K562 (cell line): ENCODE data around the gene CCDC187. TPM values are rescaled to one million over a fixed set of nuclear protein-coding genes. Genes with fewer than 3 reads are reported as not detected.

ENCODE experiments used
- ATAC-seq: fragments of 200-7000 bp; cut with Tn5 transposase; 3 replicates; pipeline ENCODE4 v1.9.1; 2020; ENCODE audit warnings: moderate library complexity
- BruUV-seq: library from RNA; stranded (reverse); fragments of 400-500 nt; replicated peaks from 2 replicates; lab custom pipeline; 2021; lab: Mats Ljungman, UMichigan
- CTCF ChIA-PET: fragments of 300-600 bp; formaldehyde crosslinking; extraction: SDS; loops from one replicate; lab custom pipeline; 2021; ENCODE audit warnings: low intra/inter-chr PET ratio; lab: Yijun Ruan, JAX
- POLR2A ChIA-PET: fragments of 300-600, 350-650 bp; sonication (Branson Sonifier 250); formaldehyde crosslinking; extraction: SDS; loops from one replicate; lab custom pipeline; 2021; ENCODE audit warnings: antibody characterized with exemption, inconsistent platforms; lab: Yijun Ruan, JAX
- DNase-seq, 4 experiments: peaks; one replicate each; pipeline versions ENCODE4 v3.0.0 to v3.0.0-alpha.2; 2011 to 2018; ENCODE audit warnings: low spot score in 3 of 4, mixed read lengths in 3 of 4; ENCODE audit errors: extremely low read depth in 1 of 4
- FAIRE-seq: peaks from 2 replicates; lab custom pipeline; 2011; peaks lifted over from hg19 to GRCh38; lab: Jason Lieb, UNC
- H2AFZ ChIP-seq: 2 replicates; pipeline ENCODE4 v1.6.0; 2011; ENCODE audit warnings: low read depth, low read length, control low read depth, inconsistent platforms
- H3K27ac ChIP-seq: fragments of 200-600 bp; 3 replicates; pipeline ENCODE4 v1.8.0; 2011; ENCODE audit warnings: low read depth, mild to moderate bottlenecking, control low read depth, inconsistent platforms, low read length, moderate library complexity, mixed read lengths; ENCODE audit errors: extremely low read depth
- H3K27me3 ChIP-seq, 2 experiments: fragments of 300-600 bp in 1 of 2; 2 replicates in 1 of 2; 3 replicates in 1 of 2; pipeline versions ENCODE4 v1.6.0 to v1.8.0; 2011; ENCODE audit warnings: inconsistent platforms in 2 of 2, low read length in 2 of 2, mild to moderate bottlenecking in 1 of 2, mixed read lengths in 1 of 2, moderate library complexity in 1 of 2; ENCODE audit not compliant: control insufficient read depth in 2 of 2, insufficient read depth in 2 of 2
- H3K36me3 ChIP-seq: fragments of 300-600 bp; 3 replicates; pipeline ENCODE4 v1.8.0; 2011; ENCODE audit warnings: mild to moderate bottlenecking, low read length, inconsistent platforms; ENCODE audit not compliant: control insufficient read depth, insufficient read depth
- H3K4me1 ChIP-seq, 2 experiments: fragments of 200-600 bp in 1 of 2; replicated peaks in 1 of 2; 2 replicates in 1 of 2; 3 replicates in 1 of 2; pipeline versions ENCODE4 v1.5.1 to v1.8.0; 2011; ENCODE audit warnings: inconsistent platforms in 2 of 2, low read length in 2 of 2, mild to moderate bottlenecking in 1 of 2, mixed read lengths in 1 of 2, moderate library complexity in 1 of 2; ENCODE audit not compliant: control insufficient read depth in 2 of 2, insufficient read depth in 2 of 2
- H3K4me2 ChIP-seq: 2 replicates; pipeline ENCODE4 v1.6.1; 2011; ENCODE audit warnings: low read length, control low read depth, inconsistent platforms, mixed read lengths; ENCODE audit not compliant: insufficient read depth
- H3K4me3 ChIP-seq: fragments of 200-600 bp; sonication (generic), shearing (Covaris generic); 2 replicates; pipeline ENCODE4 v1.5.1; 2016; ENCODE audit warnings: control low read depth, inconsistent platforms
- H3K79me2 ChIP-seq: fragments of 200-600 bp; 3 replicates; pipeline ENCODE4 v1.8.0; 2011; ENCODE audit warnings: low read length, inconsistent platforms; ENCODE audit not compliant: control insufficient read depth, insufficient read depth
- H3K9ac ChIP-seq, 2 experiments: 2 replicates each; pipeline versions ENCODE4 v1.6.0 to v1.6.1; 2011; ENCODE audit warnings: low read depth in 2 of 2, low read length in 2 of 2, control low read depth in 1 of 2, inconsistent platforms in 1 of 2, mild to moderate bottlenecking in 1 of 2, mixed read lengths in 1 of 2; ENCODE audit not compliant: insufficient read depth in 1 of 2
- H3K9me1 ChIP-seq: one replicate; pipeline ENCODE4 v1.6.0; 2011; ENCODE audit warnings: inconsistent platforms, mild to moderate bottlenecking, low read length, moderate library complexity; ENCODE audit not compliant: control insufficient read depth, insufficient read depth
- H3K9me3 ChIP-seq: replicated peaks from 2 replicates; pipeline ENCODE4 v1.5.1; 2011; ENCODE audit warnings: low read depth, low read length, inconsistent platforms; ENCODE audit not compliant: control insufficient read depth, insufficient read depth
- H4K20me1 ChIP-seq: replicated peaks from 2 replicates; pipeline ENCODE4 v1.6.1; 2011; ENCODE audit warnings: low read length, inconsistent platforms, mixed read lengths; ENCODE audit not compliant: control insufficient read depth, insufficient read depth
- HDAC6 ChIP-seq: IDR thresholded peaks from 2 replicates; pipeline ENCODE4 v1.6.1; 2012; ENCODE audit warnings: low read depth, mild to moderate bottlenecking, control low read depth, inconsistent platforms, low read length, moderate library complexity
- HDAC8 ChIP-seq: fragments of 450-650 bp; IDR thresholded peaks from 2 replicates; pipeline ENCODE4 v1.6.1; 2016; ENCODE audit warnings: mild to moderate bottlenecking, missing genetic modification characterization, moderate library complexity, missing compliant biosample characterization
- MEF2D ChIP-seq: conservative IDR thresholded peaks from 2 replicates; pipeline ENCODE4 v1.6.1; 2016; ENCODE audit warnings: low read depth, missing genetic modification characterization, missing compliant biosample characterization
- NBN ChIP-seq: fragments of 450-650 bp; IDR thresholded peaks from 2 replicates; pipeline ENCODE4 v1.6.1; 2016; ENCODE audit warnings: low read depth, mild to moderate bottlenecking
- POLR3G ChIP-seq: IDR thresholded peaks from 2 replicates; pipeline ENCODE4 v1.6.1; 2011; ENCODE audit not compliant: insufficient read length, insufficient replicate concordance; ENCODE audit errors: extremely low read depth
- RBBP5 ChIP-seq: fragments of 200-600 bp; sonication (generic); IDR thresholded peaks from 2 replicates; pipeline ENCODE4 v1.6.1; 2012; ENCODE audit warnings: borderline replicate concordance, mild to moderate bottlenecking, low read length, control low read depth, inconsistent platforms; ENCODE audit not compliant: insufficient read depth, poor library complexity, severe bottlenecking
- STAT5A ChIP-seq: IDR thresholded peaks from 2 replicates; pipeline ENCODE4 v1.6.1; 2012; ENCODE audit warnings: low read length, inconsistent platforms, borderline replicate concordance
- TBP ChIP-seq: optimal IDR thresholded peaks from 2 replicates; pipeline ENCODE3; 2011; ENCODE audit warnings: low read depth, low read length, improper control_type of control experiment
- TRIM24 ChIP-seq, 2 experiments: fragments of 450-650 bp; IDR thresholded peaks; 2 replicates each; pipeline ENCODE4 v1.6.1; 2016
- ZNF384 ChIP-seq: IDR thresholded peaks from 2 replicates; pipeline ENCODE4 v1.6.1; 2012; ENCODE audit warnings: low read depth, low read length, improper control_type of control experiment
- ZNF551 ChIP-seq: fragments of 250-450 bp; sonication (Bioruptor Pico); IDR thresholded peaks from 2 replicates; pipeline ENCODE4 v1.5.0; 2021; ENCODE audit warnings: mild to moderate bottlenecking, moderate library complexity
- ZNF584 ChIP-seq: fragments of 200-800 bp; sonication (Bioruptor generic); IDR thresholded peaks from 2 replicates; pipeline ENCODE4 v1.6.1; 2016; ENCODE audit warnings: low read depth, mild to moderate bottlenecking, missing genetic modification characterization, missing compliant biosample characterization
- ZNF699 ChIP-seq: fragments of 250-450 bp; sonication (Bioruptor Pico); IDR thresholded peaks from 2 replicates; pipeline ENCODE4 v1.8.0; 2021; ENCODE audit warnings: mild to moderate bottlenecking, moderate library complexity; ENCODE audit not compliant: insufficient replicate concordance
- ZSCAN32 ChIP-seq: fragments of 450-650 bp; formaldehyde crosslinking; IDR thresholded peaks from 2 replicates; pipeline ENCODE4 v1.4.0; 2020; ENCODE audit warnings: mild to moderate bottlenecking, moderate library complexity
- WGBS: fragments of 100-300 bp; shearing (Covaris generic); methylation state at CpG from one replicate; pipeline ENCODE4 v1.1.6; 2016; ENCODE audit warnings: low coverage, mixed read lengths; ENCODE audit not compliant: insufficient coverage; ENCODE audit errors: missing lambda C conversion rate; 5-methylcytosine and 5-hydroxymethylcytosine counted together
- in situ Hi-C: fragments of 300-500 bp; cut with MboI; formaldehyde crosslinking; loops from 4 replicates; pipeline ENCODE4 v1.15.0; 2018; ENCODE audit warnings: inconsistent platforms, mixed read lengths
- intact Hi-C: fragments of 100-400 bp; cut with micrococcal nuclease; formaldehyde crosslinking; loops from 2 replicates; pipeline ENCODE4 v1.14.2; 2022
- polyA plus RNA-seq, 8 experiments: library from polyadenylated mRNA; depleted of rRNA in 4 of 8; stranded (reverse) in 5 of 8; unstranded in 3 of 8; fragments of >200 nt; fragmentation: Nextera tagmentation in 2 of 8; fragmentation: Illumina TruSeq in 1 of 8; extraction: Ambion mirVana in 2 of 8; extraction: Trizol in 1 of 8; gene quantifications; 2 replicates each; pipeline versions ENCODE4 v1.2.1 to v1.2.3, GENCODE V29; 2011 to 2014; ENCODE audit warnings: inconsistent platforms in 1 of 8, missing spikeins in 1 of 8
- total RNA-seq, 7 experiments: library from RNA; depleted of rRNA in 6 of 7; stranded (reverse); fragments of >200 nt in 6 of 7; fragmentation: Illumina TruSeq in 2 of 7; extraction: Trizol in 2 of 7; gene quantifications; 2 replicates each; pipeline versions ENCODE4 v1.2.1 to v1.2.3, GENCODE V29; 2011 to 2021; ENCODE audit warnings: low replicate concordance in 1 of 7
- TF ChIP-seq, protein P1 (sequence below), 2 experiments: IDR thresholded peaks; 2 replicates each; pipeline ENCODE4 v1.6.1; 2011; ENCODE audit warnings: borderline replicate concordance in 1 of 2, control low read depth in 1 of 2, low read depth in 1 of 2, low read length in 1 of 2, mild to moderate bottlenecking in 1 of 2, mixed read lengths in 1 of 2, moderate library complexity in 1 of 2; ENCODE audit not compliant: insufficient read depth in 1 of 2, insufficient read length in 1 of 2, poor library complexity in 1 of 2, severe bottlenecking in 1 of 2; ENCODE audit errors: extremely low read depth in 1 of 2
- TF ChIP-seq, protein P2 (sequence below), 2 experiments: fragments of 450-650 bp; IDR thresholded peaks; 2 replicates each; pipeline ENCODE4 v1.6.1; 2018; ENCODE audit warnings: mild to moderate bottlenecking in 2 of 2, low read depth in 1 of 2; ENCODE audit not compliant: partially characterized antibody in 2 of 2
- TF ChIP-seq, protein P3 (sequence below): sonication (generic); formaldehyde crosslinking; IDR thresholded peaks from 2 replicates; pipeline ENCODE4 v1.8.0; 2022; ENCODE audit warnings: missing genetic modification reagents, mild to moderate bottlenecking, borderline replicate concordance

CCDC187 gene
- total and polyA plus RNA-seq, 9 of the 15 experiments (the other 6 are each of a cell fraction or from before 2014, with no cell fraction given): not detected

DNA sequence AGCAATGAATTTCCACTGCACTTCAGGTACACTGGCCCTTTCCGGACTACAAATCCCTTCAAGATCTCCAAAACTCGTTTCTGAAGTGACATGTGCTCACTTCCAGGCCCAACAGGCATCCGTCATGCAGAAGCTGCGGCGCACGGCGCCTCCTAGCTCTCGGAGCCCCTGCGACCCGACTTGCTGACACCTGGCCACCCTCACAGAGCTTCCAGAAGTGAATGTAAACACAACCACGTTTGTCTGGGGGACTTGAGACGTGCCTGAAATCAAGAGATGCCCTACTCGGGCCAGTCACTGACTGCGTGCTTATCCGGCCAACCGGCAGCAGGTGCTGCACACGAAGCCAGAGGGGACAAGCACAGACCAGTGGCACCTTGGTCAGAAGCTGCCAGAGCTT is 94.1 kb downstream of the CCDC187 start:
- DNase-seq (no peak), ATAC-seq (no peak), FAIRE-seq (no peak)
- Histone ChIP-seq H2AFZ (no peak overlapping the region), H3K9ac (no peak overlapping the region), H3K27me3 (no peaks in the 10 kb centered on the region), H3K4me2 (no peak overlapping the region), H3K4me3 (no peak overlapping the region), H3K4me1 (peaks cover 34 to 58% of the 10 kb centered on the region in 2 experiments), H3K27ac (no peak overlapping the region), H3K79me2 (no peaks in the 10 kb centered on the region), H4K20me1 (peaks cover 12% of the 10 kb centered on the region; the same call in 1 of the 2 replicates), H3K9me3 (no peaks in the 10 kb centered on the region), H3K9me1 (peaks cover 4% of the 10 kb centered on the region), H3K36me3 (peaks cover 79% of the 10 kb centered on the region; the same call in 2 of the 3 replicates)
- 87% methylated on average over 12 of the region's 17 CpGs for WGBS
- in situ Hi-C loops: no loop called here
- ChIA-PET CTCF (no interaction called here), POLR2A (interaction anchor here (1.8 kb wide), 1 partner anchor 10 kb away, joined by 6 read pairs; no protein-coding TSS in a partner anchor)
- intact Hi-C loops: no loop called here
- TF ChIP-seq, protein P1, sequence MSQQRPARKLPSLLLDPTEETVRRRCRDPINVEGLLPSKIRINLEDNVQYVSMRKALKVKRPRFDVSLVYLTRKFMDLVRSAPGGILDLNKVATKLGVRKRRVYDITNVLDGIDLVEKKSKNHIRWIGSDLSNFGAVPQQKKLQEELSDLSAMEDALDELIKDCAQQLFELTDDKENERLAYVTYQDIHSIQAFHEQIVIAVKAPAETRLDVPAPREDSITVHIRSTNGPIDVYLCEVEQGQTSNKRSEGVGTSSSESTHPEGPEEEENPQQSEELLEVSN (IDR thresholded peaks at IDR 0.05; ENCODE audit: borderline replicate concordance in 1 of 2, extremely low read depth in 1 of 2, insufficient read depth in 1 of 2, insufficient read length in 1 of 2, low read depth in 1 of 2, low read length in 1 of 2, poor library complexity in 1 of 2, severe bottlenecking in 1 of 2): no peak
- TF ChIP-seq POLR3G (no peak), ZSCAN32 (CRISPR knock-in tag) (no peak), STAT5A (no peak), ZNF551 (no peak), TRIM24 (IDR thresholded peaks at IDR 0.05) (no peak), MEF2D (tag) (no peak), NBN (no peak), RBBP5 (no peak), TBP (no peak), ZNF584 (CRISPR knock-in tag) (no peak), HDAC6 (no peak), ZNF699 (CRISPR knock-in tag) (no peak), ZNF384 (no peak), HDAC8 (tag) (no peak)
- TF ChIP-seq, protein P2, sequence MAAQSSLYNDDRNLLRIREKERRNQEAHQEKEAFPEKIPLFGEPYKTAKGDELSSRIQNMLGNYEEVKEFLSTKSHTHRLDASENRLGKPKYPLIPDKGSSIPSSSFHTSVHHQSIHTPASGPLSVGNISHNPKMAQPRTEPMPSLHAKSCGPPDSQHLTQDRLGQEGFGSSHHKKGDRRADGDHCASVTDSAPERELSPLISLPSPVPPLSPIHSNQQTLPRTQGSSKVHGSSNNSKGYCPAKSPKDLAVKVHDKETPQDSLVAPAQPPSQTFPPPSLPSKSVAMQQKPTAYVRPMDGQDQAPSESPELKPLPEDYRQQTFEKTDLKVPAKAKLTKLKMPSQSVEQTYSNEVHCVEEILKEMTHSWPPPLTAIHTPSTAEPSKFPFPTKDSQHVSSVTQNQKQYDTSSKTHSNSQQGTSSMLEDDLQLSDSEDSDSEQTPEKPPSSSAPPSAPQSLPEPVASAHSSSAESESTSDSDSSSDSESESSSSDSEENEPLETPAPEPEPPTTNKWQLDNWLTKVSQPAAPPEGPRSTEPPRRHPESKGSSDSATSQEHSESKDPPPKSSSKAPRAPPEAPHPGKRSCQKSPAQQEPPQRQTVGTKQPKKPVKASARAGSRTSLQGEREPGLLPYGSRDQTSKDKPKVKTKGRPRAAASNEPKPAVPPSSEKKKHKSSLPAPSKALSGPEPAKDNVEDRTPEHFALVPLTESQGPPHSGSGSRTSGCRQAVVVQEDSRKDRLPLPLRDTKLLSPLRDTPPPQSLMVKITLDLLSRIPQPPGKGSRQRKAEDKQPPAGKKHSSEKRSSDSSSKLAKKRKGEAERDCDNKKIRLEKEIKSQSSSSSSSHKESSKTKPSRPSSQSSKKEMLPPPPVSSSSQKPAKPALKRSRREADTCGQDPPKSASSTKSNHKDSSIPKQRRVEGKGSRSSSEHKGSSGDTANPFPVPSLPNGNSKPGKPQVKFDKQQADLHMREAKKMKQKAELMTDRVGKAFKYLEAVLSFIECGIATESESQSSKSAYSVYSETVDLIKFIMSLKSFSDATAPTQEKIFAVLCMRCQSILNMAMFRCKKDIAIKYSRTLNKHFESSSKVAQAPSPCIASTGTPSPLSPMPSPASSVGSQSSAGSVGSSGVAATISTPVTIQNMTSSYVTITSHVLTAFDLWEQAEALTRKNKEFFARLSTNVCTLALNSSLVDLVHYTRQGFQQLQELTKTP (IDR thresholded peaks at IDR 0.05; ENCODE audit: low read depth in 1 of 2, partially characterized antibody in 2 of 2): no peak
- TF ChIP-seq, protein P3, sequence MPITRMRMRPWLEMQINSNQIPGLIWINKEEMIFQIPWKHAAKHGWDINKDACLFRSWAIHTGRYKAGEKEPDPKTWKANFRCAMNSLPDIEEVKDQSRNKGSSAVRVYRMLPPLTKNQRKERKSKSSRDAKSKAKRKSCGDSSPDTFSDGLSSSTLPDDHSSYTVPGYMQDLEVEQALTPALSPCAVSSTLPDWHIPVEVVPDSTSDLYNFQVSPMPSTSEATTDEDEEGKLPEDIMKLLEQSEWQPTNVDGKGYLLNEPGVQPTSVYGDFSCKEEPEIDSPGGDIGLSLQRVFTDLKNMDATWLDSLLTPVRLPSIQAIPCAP (CRISPR knock-in tag): no peak
- BruUV-seq: no TSS peak
